GM23338 (cell line): ENCODE measurements around the gene COL15A1. TPM values are rescaled to one million over a fixed set of nuclear protein-coding genes. Genes with fewer than 3 reads are reported as not detected.

ENCODE experiments used
- ATAC-seq: fragments of 200-7000 bp; cut with Tn5 transposase; 3 replicates; pipeline ENCODE4 v1.9.1; 2020
- DNase-seq: peaks from one replicate; pipeline ENCODE4 v3.0.0-alpha.2; 2015; ENCODE audit warnings: low spot score
- H2AFZ ChIP-seq: fragments of 200-600 bp; sonication (generic); 2 replicates; pipeline ENCODE4 v1.8.0; 2016; ENCODE audit warnings: antibody characterized with exemption, mild to moderate bottlenecking, moderate library complexity
- H3F3A ChIP-seq: fragments of 200-600 bp; sonication (generic); replicated peaks from 2 replicates; pipeline ENCODE4 v1.8.0; 2017; ENCODE audit warnings: antibody characterized with exemption, mixed run types, low read depth
- H3K27ac ChIP-seq: fragments of 200-600 bp; sonication (generic); 2 replicates; pipeline ENCODE4 v1.6.1; 2016; ENCODE audit warnings: low read depth
- H3K27me3 ChIP-seq: fragments of 200-600 bp; sonication (generic); 2 replicates; pipeline ENCODE4 v1.8.0; 2016; ENCODE audit warnings: mild to moderate bottlenecking, mixed run types, moderate library complexity; ENCODE audit not compliant: insufficient read depth
- H3K36me3 ChIP-seq: fragments of 200-600 bp; sonication (generic); 2 replicates; pipeline ENCODE4 v1.8.0; 2016; ENCODE audit warnings: mild to moderate bottlenecking; ENCODE audit not compliant: insufficient read depth
- H3K4me1 ChIP-seq: fragments of 200-600 bp; sonication (generic); 2 replicates; pipeline ENCODE4 v1.8.0; 2016; ENCODE audit warnings: mild to moderate bottlenecking, moderate library complexity; ENCODE audit not compliant: insufficient read depth
- H3K4me2 ChIP-seq: fragments of 200-600 bp; sonication (generic); 2 replicates; pipeline ENCODE4 v1.7.1; 2017; ENCODE audit warnings: mixed run types
- H3K4me3 ChIP-seq: fragments of 200-600 bp; sonication (generic); 2 replicates; pipeline ENCODE4 v1.6.1; 2016; ENCODE audit warnings: mixed run types
- H3K79me2 ChIP-seq: fragments of 200-600 bp; sonication (generic); replicated peaks from 2 replicates; pipeline ENCODE4 v1.8.0; 2017; ENCODE audit warnings: mild to moderate bottlenecking; ENCODE audit not compliant: insufficient read depth
- H3K9me2 ChIP-seq: fragments of 200-600 bp; sonication (generic); 2 replicates; pipeline ENCODE4 v1.8.0; 2017; ENCODE audit not compliant: insufficient read depth
- H4K20me1 ChIP-seq: fragments of 200-600 bp; sonication (generic); replicated peaks from 2 replicates; pipeline ENCODE4 v1.8.0; 2017; ENCODE audit warnings: mild to moderate bottlenecking; ENCODE audit not compliant: insufficient read depth
- H3K27ac Mint-ChIP-seq: 2 replicates; pipeline ENCODE4 v1.8.0; 2020; ENCODE audit warnings: inconsistent platforms, mild to moderate bottlenecking, moderate library complexity, mixed read lengths
- H3K27me3 Mint-ChIP-seq: 3 replicates; pipeline ENCODE4 v1.8.0; 2022; ENCODE audit warnings: low read depth, mild to moderate bottlenecking, moderate library complexity, mixed read lengths, inconsistent platforms; ENCODE audit not compliant: insufficient read depth, poor library complexity
- H3K36me3 Mint-ChIP-seq: 3 replicates; pipeline ENCODE4 v1.8.0; 2021; ENCODE audit warnings: low read depth, mild to moderate bottlenecking, inconsistent platforms, moderate library complexity, mixed read lengths
- H3K4me1 Mint-ChIP-seq: 3 replicates; pipeline ENCODE4 v1.8.0; 2020; ENCODE audit warnings: mild to moderate bottlenecking, inconsistent platforms, mixed read lengths
- H3K4me3 Mint-ChIP-seq: 3 replicates; pipeline ENCODE4 v1.8.0; 2021; ENCODE audit warnings: moderate library complexity, mild to moderate bottlenecking, inconsistent platforms, mixed read lengths
- H3K9me3 Mint-ChIP-seq: 3 replicates; pipeline ENCODE4 v1.8.0; 2020; ENCODE audit warnings: moderate library complexity, mild to moderate bottlenecking, inconsistent platforms, mixed read lengths
- CREB1 ChIP-seq: fragments of 250-450 bp; sonication (Bioruptor Pico); IDR thresholded peaks from 2 replicates; pipeline ENCODE4 v1.5.0; 2020; ENCODE audit warnings: low read depth, mild to moderate bottlenecking, moderate library complexity
- EZH2phosphoT487 ChIP-seq: fragments of 200-600 bp; sonication (generic); IDR thresholded peaks from one replicate; pipeline ENCODE4 v1.8.1; 2018; ENCODE audit warnings: antibody characterized with exemption; ENCODE audit not compliant: unreplicated experiment
- NANOG ChIP-seq: IDR thresholded peaks from 2 replicates; pipeline ENCODE4 v1.6.1; 2016; ENCODE audit warnings: antibody characterized with exemption, borderline replicate concordance
- POLR2AphosphoS5 ChIP-seq: IDR thresholded peaks from 2 replicates; pipeline ENCODE4 v1.6.1; 2016; ENCODE audit warnings: antibody characterized with exemption, low read depth
- STAT1 ChIP-seq: IDR thresholded peaks from one replicate; pipeline ENCODE4 v1.6.1; 2016; ENCODE audit warnings: antibody characterized with exemption; ENCODE audit not compliant: unreplicated experiment
- ZNF114 ChIP-seq: fragments of 250-450 bp; sonication (Bioruptor Pico); IDR thresholded peaks from 2 replicates; pipeline ENCODE4 v1.5.0; 2020; ENCODE audit warnings: mild to moderate bottlenecking, moderate library complexity
- ZNF331 ChIP-seq: fragments of 250-450 bp; sonication (Bioruptor Pico); IDR thresholded peaks from 2 replicates; pipeline ENCODE4 v1.5.0; 2020; ENCODE audit warnings: low read depth, mild to moderate bottlenecking, moderate library complexity
- polyA plus RNA-seq: library from polyadenylated mRNA; unstranded; fragments of >200 nt; fragmentation: Nextera tagmentation; extraction: Ambion mirVana; gene quantifications from 2 replicates; pipeline ENCODE4 v1.2.1, GENCODE V29; 2016
- total RNA-seq: library from RNA; depleted of rRNA; stranded (reverse); fragments of >200 nt; shearing (Covaris generic); gene quantifications from 2 replicates; pipeline ENCODE4 v1.2.3, GENCODE V29; 2014
- TF ChIP-seq, protein P1 (sequence below): fragments of 250-450 bp; sonication (Bioruptor Pico); IDR thresholded peaks from 2 replicates; pipeline ENCODE4 v1.5.0; 2020; ENCODE audit warnings: mild to moderate bottlenecking, moderate library complexity
- TF ChIP-seq, protein P2 (sequence below), 2 experiments: fragments of 200-600 bp in 1 of 2; sonication (generic) in 1 of 2; conservative IDR thresholded peaks; 2 replicates each; pipeline versions ENCODE4 v1.5.1 to v1.6.1; 2016 to 2017; ENCODE audit warnings: antibody characterized with exemption in 2 of 2, low read depth in 2 of 2, mild to moderate bottlenecking in 2 of 2, moderate library complexity in 1 of 2
- TF ChIP-seq, protein P3 (sequence below): IDR thresholded peaks from 2 replicates; pipeline ENCODE4 v1.6.1; 2016; ENCODE audit warnings: antibody characterized with exemption

Gene COL15A1
- total and polyA plus RNA-seq, 2 experiments from 2014 or later: 0.17 to 0.18 TPM

DNA sequence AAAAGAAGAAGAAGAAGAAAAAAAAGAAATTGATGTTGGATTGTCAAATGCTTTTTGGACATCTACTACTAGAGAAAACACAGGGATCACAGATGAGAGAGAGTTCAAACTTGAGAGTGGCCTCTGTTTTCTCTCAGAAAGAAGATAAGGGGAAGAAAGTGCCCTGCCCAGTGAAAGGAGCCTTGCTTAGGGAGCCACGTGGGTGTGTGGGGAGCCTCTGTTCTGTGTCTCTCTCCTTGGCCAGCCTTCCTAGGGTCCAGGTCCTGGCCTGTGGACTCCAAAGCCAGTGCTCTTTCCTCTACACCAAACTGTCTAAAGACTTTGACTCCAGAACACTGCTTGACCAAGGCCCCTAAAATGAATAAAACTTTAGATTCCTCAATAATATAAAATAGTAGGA is 22.0 kb upstream of the COL15A1 start:
- Mint-ChIP-seq H3K4me1 (peaks cover 8% of the 10 kb centered on the region), H3K27me3 (peaks cover 4% of the 10 kb centered on the region), H3K36me3 (no peaks in the 10 kb centered on the region), H3K9me3 (no peaks in the 10 kb centered on the region), H3K4me3 (no peak overlapping the region), H3K27ac (no peak overlapping the region)
- no peaks in the 10 kb centered on the region for H3K79me2 ChIP-seq
- TF ChIP-seq ZNF331 (CRISPR knock-in tag) (no peak), CREB1 (CRISPR knock-in tag) (no peak), EZH2phosphoT487 (no peak), NANOG (no peak), POLR2AphosphoS5 (no peak), ZNF114 (CRISPR knock-in tag) (no peak), STAT1 (no peak)
- TF ChIP-seq, protein P1, sequence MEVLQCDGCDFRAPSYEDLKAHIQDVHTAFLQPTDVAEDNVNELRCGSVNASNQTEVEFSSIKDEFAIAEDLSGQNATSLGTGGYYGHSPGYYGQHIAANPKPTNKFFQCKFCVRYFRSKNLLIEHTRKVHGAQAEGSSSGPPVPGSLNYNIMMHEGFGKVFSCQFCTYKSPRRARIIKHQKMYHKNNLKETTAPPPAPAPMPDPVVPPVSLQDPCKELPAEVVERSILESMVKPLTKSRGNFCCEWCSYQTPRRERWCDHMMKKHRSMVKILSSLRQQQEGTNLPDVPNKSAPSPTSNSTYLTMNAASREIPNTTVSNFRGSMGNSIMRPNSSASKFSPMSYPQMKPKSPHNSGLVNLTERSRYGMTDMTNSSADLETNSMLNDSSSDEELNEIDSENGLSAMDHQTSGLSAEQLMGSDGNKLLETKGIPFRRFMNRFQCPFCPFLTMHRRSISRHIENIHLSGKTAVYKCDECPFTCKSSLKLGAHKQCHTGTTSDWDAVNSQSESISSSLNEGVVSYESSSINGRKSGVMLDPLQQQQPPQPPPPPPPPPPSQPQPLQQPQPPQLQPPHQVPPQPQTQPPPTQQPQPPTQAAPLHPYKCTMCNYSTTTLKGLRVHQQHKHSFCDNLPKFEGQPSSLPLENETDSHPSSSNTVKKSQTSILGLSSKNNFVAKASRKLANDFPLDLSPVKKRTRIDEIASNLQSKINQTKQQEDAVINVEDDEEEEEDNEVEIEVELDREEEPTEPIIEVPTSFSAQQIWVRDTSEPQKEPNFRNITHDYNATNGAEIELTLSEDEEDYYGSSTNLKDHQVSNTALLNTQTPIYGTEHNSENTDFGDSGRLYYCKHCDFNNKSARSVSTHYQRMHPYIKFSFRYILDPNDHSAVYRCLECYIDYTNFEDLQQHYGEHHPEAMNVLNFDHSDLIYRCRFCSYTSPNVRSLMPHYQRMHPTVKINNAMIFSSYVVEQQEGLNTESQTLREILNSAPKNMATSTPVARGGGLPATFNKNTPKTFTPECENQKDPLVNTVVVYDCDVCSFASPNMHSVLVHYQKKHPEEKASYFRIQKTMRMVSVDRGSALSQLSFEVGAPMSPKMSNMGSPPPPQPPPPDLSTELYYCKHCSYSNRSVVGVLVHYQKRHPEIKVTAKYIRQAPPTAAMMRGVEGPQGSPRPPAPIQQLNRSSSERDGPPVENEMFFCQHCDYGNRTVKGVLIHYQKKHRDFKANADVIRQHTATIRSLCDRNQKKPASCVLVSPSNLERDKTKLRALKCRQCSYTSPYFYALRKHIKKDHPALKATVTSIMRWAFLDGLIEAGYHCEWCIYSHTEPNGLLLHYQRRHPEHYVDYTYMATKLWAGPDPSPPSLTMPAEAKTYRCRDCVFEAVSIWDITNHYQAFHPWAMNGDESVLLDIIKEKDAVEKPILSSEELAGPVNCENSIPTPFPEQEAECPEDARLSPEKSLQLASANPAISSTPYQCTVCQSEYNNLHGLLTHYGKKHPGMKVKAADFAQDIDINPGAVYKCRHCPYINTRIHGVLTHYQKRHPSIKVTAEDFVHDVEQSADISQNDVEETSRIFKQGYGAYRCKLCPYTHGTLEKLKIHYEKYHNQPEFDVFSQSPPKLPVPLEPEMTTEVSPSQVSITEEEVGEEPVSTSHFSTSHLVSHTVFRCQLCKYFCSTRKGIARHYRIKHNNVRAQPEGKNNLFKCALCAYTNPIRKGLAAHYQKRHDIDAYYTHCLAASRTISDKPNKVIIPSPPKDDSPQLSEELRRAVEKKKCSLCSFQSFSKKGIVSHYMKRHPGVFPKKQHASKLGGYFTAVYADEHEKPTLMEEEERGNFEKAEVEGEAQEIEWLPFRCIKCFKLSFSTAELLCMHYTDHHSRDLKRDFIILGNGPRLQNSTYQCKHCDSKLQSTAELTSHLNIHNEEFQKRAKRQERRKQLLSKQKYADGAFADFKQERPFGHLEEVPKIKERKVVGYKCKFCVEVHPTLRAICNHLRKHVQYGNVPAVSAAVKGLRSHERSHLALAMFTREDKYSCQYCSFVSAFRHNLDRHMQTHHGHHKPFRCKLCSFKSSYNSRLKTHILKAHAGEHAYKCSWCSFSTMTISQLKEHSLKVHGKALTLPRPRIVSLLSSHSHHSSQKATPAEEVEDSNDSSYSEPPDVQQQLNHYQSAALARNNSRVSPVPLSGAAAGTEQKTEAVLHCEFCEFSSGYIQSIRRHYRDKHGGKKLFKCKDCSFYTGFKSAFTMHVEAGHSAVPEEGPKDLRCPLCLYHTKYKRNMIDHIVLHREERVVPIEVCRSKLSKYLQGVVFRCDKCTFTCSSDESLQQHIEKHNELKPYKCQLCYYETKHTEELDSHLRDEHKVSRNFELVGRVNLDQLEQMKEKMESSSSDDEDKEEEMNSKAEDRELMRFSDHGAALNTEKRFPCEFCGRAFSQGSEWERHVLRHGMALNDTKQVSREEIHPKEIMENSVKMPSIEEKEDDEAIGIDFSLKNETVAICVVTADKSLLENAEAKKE (CRISPR knock-in tag): no peak
- TF ChIP-seq, protein P2, sequence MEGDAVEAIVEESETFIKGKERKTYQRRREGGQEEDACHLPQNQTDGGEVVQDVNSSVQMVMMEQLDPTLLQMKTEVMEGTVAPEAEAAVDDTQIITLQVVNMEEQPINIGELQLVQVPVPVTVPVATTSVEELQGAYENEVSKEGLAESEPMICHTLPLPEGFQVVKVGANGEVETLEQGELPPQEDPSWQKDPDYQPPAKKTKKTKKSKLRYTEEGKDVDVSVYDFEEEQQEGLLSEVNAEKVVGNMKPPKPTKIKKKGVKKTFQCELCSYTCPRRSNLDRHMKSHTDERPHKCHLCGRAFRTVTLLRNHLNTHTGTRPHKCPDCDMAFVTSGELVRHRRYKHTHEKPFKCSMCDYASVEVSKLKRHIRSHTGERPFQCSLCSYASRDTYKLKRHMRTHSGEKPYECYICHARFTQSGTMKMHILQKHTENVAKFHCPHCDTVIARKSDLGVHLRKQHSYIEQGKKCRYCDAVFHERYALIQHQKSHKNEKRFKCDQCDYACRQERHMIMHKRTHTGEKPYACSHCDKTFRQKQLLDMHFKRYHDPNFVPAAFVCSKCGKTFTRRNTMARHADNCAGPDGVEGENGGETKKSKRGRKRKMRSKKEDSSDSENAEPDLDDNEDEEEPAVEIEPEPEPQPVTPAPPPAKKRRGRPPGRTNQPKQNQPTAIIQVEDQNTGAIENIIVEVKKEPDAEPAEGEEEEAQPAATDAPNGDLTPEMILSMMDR (conservative IDR thresholded peaks at IDR 0.05; ENCODE audit: low read depth in 2 of 2): no peak
- TF ChIP-seq, protein P3, sequence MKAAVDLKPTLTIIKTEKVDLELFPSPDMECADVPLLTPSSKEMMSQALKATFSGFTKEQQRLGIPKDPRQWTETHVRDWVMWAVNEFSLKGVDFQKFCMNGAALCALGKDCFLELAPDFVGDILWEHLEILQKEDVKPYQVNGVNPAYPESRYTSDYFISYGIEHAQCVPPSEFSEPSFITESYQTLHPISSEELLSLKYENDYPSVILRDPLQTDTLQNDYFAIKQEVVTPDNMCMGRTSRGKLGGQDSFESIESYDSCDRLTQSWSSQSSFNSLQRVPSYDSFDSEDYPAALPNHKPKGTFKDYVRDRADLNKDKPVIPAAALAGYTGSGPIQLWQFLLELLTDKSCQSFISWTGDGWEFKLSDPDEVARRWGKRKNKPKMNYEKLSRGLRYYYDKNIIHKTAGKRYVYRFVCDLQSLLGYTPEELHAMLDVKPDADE: no peak
- no peak overlapping the region for H2AFZ ChIP-seq
- H3F3A ChIP-seq: no peaks in the 10 kb centered on the region
- H3K4me1 ChIP-seq: no peaks in the 10 kb centered on the region
- ATAC-seq: no peak
- H3K9me2 ChIP-seq: no peaks in the 10 kb centered on the region
- no peak overlapping the region for H3K4me3 ChIP-seq
- H3K4me2 ChIP-seq: no peak overlapping the region
- H3K27ac ChIP-seq: no peak overlapping the region
- DNase-seq: no peak
- no peaks in the 10 kb centered on the region for H3K36me3 ChIP-seq
- no peaks in the 10 kb centered on the region for H4K20me1 ChIP-seq
- H3K27me3 ChIP-seq: no peaks in the 10 kb centered on the region
